Measurements from ENCODE around the gene PRTFDC1. TPM values are rescaled to one million over a fixed set of nuclear protein-coding genes. Genes with fewer than 3 reads are reported as not detected.
A peak's percentile ranks its signal among the peaks of the same experiment; 100 is the strongest.
"Not testable (repeated sequence)": the region's sequence is repeated elsewhere in the genome, so short reads cannot be mapped to it uniquely, and the experiment has no call there.

The PRTFDC1 gene
- total RNA-seq, 1 donor from 2014 or later: 6.5 TPM

DNA sequence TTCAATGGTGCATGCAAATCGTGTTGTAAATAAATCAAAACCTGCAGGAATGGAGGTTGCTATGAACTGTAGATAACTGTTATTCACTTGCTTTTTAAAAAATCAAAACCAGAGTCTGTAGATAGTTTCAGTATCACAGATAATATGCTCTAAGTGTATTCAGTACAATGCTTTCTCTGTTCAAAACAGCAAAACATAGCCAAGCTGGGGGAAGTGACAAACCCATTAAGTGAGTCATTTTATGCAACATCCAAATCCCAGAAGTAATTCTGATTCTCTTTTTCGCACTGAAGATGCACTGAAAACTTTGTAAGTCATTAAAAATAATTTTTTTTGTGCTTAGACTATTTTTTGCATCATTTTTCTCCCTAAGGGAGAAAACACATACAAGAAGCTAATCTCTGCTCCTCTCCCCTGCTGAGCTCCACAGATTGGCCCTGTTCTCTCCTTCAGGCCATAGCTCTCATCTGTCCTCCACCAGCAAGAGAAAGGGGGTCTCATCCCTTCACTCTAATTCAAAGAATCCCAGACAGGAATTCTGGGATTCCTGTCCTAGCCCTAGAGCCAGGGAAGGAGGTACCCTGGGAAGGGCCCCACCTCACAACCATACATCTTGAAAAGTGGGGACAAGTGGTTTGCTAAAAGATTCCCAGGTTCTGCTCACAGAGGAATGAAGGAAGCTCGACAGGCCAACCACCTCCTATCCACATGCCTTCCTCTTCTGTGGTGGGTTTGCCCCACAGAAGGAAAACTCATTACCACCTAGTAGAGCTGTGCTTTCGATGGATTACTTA lies 4.9 kb downstream of the PRTFDC1 start:
- intact Hi-C loops (cut with DNase I): no loop called here
- ATAC-seq (ENCODE audit: poor library complexity) (peak; percentile 65), DNase-seq (no peak)

DNA sequence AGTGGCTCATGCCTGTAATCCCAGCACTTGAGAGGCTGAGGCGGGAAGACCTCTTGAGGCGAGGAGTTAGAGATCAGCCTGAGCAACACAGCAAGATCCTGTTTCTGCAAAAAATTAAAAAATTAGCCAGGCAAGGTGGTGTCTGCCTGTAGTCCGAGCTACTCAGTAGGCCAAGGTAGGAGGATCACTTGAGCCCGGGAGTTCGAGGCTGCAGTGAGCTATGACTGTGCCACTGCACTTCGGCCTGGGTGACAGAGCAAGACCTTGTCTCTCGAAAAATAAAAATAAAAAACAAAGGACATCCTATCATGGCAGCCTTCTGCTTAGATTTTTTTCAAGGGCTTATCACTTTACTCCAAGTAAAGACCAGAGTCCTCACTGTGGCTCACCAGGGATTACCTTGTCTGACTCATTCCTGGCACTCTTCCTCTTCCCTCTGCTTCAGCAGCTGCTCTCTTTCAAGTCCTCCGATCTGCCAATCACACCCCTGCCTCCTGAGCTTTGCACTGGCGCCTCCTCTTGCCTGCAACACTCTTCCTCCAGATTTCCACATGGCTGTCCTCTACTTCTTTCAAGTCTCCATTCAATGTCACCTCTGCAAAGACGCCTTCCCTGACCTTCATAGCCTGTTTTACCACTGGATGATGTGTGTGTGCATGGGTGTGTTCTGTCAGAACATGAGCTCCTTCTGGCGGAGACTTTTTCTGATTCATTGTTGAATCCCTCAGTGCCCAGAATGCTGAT lies 7.7 kb downstream of the PRTFDC1 start:
- ATAC-seq (ENCODE audit: poor library complexity): peak; percentile 64
- intact Hi-C loops (cut with DNase I): no loop called here
- DNase-seq: no peak

DNA sequence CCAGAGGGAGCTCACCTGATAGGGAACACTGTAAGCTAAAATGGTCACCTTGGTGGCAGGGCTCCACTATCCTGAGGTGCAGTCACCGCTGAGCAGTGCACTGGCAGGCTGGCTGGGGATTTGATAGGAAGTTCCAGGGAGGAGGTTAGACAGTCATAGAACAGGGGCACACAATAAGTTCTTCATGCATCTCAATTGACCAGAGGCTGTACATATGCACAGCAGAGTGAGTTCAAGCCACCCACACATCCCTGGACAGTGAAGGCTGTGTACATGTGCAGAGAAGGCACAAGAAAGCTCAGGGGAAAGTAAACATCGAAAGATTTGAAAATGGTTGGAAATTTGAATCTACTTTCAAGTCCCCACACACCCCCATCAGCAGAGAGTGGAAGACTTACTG lies 13.9 kb downstream of the PRTFDC1 start:
- DNase-seq (no peak), ATAC-seq (ENCODE audit: poor library complexity) (no peak)
- intact Hi-C loops (cut with DNase I): no loop called here

DNA sequence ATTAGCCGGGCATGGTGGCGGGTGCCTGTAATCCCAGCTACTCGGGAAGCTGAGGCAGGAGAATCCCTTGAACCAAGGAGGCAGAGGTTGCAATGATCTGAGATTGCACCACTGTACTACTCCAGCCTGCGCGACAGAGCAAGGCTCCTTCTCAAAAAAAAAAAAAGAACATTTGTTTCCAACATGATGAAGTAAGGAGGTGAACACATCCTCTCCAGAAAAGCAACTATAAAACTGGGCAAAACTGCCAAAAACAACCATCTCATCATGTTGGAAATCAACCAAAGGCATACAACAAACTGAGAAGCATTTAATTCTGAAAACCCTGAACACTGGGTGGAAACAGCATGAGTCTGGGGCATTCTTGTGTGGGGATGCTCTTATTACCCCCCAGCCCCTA lies 14.3 kb downstream of the PRTFDC1 start:
- no peak for DNase-seq
- ATAC-seq (ENCODE audit: poor library complexity): no peak
- intact Hi-C loops (cut with DNase I): no loop called here

DNA sequence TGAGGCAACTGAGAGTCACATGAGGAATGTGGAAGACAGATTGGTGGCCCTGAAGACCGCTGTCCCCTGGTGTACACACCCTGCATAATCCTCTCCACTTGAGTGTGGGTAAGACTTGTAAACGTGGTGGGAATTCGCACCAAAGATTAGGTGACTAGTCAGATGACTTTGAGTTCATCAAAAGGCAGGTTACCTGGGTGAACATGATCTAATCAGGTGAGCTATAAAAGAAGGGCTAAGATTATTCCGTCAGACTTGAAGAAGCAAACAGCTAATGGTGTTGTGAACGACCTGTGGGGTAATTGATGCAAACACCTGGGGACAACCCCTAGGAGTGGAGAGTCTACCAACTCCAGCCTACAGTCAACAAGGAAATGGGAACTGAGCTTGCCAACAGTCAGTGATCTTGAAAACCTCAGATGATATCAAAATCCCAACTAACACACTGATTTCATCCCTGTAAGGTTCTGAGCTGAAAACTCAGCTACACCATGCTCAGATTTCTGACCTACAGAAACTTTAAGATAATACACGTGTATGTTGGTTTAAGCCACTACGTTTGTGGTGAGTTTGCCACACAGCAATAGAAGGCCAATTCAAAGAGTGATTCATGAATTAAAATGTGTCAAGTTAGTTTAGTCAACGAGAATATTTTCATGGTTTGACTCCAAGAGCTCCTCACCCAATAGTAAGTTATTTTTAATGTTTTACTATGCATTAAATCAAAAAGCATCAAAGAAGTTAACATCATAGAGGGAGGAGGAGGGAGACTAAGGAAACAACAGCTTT lies 16.7 kb downstream of the PRTFDC1 start:
- DNase-seq (no peak), ATAC-seq (ENCODE audit: poor library complexity) (no peak)
- intact Hi-C loops (cut with DNase I): no loop called here

DNA sequence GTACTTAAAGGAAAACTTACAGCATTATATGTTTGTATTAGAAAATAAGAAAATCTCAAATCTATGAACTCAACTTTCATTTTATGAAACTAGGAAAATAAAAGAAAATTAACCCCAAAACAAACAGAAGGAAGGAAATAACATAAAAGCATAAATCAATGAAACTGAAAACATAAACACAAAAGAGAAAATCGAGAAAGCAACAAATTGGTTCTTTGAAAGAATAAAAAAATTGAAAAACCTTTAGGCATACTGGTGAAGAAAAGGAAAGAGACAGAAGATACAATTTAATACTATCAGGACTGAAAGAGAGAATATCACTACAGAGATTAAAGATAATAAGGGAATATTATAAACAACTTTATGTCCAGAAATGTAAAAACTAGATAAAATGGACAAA lies 21.2 kb downstream of the PRTFDC1 start:
- DNase-seq (no peak), ATAC-seq (ENCODE audit: poor library complexity) (no peak)
- intact Hi-C loops (cut with DNase I): no loop called here

DNA sequence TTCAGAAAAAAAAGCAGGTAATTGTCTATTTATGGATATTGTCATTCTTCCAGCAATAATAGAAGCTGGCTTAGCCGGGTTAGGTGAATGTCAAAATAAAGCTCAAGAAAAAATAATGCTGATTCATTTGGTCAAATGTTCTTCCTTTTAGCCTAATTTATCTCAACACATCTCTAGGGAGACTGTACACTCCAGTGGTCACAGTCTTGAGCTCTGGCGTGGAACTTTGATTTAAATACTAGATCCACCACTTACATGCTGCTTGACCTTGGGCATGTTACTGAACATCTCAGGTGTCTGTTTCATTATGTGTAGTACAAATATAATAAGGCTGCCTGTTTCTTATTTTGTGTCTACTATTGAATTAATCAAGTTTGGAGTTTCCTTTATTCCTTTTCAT lies 22.0 kb downstream of the PRTFDC1 start:
- DNase-seq: no peak
- no peak for ATAC-seq (ENCODE audit: poor library complexity)
- intact Hi-C loops (cut with DNase I): no loop called here

DNA sequence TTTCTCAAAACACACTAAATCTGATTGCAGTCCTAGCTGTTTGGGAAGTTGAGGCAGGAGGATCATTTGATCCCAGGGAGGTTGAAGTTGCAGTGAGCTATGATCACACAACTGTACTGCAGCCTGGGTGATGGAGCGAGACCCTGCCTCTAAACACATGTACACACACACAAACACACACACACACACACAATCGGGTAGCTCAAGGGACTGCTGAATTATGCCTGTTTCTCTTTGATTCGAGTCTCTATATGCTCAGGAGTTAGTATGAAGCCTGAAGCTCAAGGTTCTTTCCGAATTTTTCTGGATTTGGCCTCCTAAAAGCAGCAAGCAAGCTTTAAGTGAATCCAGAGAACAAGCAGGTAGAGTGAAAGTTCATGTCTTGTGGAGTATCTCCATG lies 22.5 kb downstream of the PRTFDC1 start:
- intact Hi-C loops (cut with DNase I): no loop called here
- ATAC-seq (ENCODE audit: poor library complexity) (no peak), DNase-seq (no peak)

DNA sequence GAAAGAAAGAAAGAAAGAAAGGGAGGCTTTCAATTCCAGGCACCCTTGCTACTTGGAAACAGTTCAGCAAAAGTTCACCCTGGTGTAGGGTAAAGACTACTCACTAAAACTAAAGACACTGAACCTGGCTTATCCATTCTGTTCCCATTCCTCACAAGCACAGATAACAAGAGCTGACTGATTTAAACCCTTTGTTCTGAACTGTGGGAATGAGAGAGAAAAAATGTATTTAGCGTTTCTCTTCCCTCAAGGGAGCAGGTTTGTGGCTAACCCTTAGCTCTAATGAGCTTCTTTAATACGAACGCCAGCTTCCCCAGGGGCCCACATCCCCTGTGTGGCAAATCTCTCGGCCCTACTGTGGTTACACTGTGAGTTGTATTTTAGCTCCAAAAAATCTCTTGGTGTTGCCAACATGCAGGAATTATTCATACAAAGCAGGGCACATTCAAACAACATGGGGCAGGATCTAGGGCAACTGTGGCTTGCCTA lies 23.3 kb downstream of the PRTFDC1 start:
- DNase-seq (no peak), ATAC-seq (ENCODE audit: poor library complexity) (no peak)
- intact Hi-C loops (cut with DNase I): no loop called here

DNA sequence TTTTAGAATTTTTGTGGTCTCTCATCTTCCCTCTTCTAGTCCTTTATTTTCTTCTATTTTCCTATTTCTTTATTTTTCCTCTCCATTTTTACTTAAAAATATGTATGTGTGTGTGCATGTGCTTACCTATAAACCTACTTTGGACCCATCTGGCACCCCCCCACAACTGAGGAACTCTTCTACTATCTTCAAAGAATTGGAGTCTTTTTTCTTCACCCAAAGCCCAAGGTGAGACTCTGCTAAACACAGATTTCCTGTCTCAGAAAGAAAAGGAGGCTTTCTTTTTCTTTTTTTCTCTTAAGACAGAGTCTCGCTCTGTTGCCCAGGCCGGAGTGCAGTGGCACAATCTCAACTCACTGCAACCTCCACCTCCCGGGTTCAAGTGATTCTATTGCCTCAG lies 24.2 kb downstream of the PRTFDC1 start:
- no peak for DNase-seq
- no peak for ATAC-seq (ENCODE audit: poor library complexity)
- intact Hi-C loops (cut with DNase I): no loop called here

DNA sequence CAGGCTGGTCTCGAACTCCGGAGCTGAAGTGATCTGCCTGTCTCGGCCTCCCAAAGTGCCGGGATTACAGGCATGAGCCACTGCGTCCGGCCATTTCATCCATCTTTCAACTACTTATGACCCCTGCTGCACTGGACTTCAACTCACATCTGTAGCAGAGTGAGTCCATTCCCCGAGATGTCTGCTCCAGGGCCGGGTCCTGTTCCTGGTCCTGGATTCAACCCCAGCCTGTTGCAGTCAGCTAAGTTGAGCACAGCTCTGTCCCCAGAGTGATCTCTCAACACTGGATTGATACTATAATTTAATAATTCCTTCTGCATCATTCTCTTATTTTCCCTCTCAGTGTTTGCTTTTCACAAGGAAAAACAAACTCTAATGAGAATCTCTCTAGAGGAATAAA lies 25.8 kb downstream of the PRTFDC1 start:
- DNase-seq (peak; percentile 55), ATAC-seq (ENCODE audit: poor library complexity) (peak; percentile 66)
- intact Hi-C loops (cut with DNase I): no loop called here

DNA sequence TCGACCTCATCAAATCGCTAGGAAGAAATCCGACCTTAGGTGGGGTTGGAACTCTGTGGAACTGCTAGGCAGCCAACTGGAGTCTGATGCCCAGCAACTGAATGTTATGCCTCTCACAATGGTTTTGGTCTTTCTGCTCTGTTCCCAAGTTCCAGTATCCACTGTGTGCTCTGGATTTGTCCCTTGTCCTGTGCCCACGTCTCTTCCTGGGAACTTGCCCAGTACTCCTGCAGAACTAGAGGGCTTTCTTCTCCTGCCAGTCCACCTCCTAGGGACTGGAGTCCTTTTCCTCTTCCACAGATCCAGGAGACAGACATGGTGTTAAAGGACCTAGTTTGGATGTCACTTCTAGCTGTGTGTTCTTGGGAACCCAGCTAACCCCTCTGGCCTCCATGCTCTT lies 26.6 kb downstream of the PRTFDC1 start:
- DNase-seq (no peak), ATAC-seq (ENCODE audit: poor library complexity) (no peak)
- intact Hi-C loops (cut with DNase I): no loop called here

DNA sequence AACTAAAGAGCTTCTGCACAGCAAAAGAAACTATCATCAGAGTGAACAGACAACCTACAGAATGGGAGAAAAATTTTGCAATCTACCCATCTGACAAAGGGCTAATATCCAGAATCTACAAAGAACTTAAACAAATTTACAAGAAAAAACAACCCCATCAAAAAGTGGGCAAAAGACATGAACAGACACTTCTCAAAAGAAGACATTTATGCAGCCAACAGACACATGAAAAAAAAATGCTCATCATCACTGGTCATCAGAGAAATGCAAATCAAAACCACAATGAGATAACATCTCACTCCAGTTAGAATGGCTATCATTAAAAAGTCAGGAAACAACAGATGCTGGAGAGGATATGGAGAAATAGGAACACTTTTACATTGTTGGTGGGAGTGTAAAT lies 27.9 kb downstream of the PRTFDC1 start:
- ATAC-seq (ENCODE audit: poor library complexity); intact Hi-C loops (cut with DNase I); DNase-seq: not testable (repeated sequence)

DNA sequence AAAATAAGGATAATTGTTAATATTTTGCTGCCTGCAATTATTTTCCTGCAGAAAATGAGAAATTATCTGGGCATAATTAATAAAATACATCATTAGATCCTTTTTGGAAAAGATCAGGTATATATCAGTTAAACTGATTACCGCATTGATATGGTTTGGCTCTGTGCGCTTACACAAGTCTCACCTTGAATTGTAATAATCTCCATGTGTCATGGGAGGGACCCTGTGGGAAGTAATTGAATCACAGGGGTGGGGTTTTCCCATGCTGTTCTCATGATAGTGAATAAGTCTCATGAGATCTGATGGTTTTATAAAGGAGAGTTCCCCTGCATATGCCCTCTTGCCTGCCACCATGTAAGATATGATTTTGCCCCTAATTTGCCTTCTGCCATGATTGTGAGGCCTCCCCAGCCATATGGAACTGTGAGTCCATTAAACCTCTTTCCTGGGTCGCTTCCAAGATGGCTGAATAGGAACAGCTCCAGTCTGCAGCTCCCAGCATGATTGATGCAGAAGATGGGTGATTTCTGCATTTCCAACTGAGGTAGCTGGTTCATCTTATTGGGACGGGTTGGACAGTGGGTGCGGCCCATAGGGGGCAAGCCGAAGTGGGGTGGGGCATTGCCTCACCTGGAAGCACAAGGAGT lies 30.1 kb downstream of the PRTFDC1 start:
- intact Hi-C loops (cut with DNase I); DNase-seq; ATAC-seq (ENCODE audit: poor library complexity): not testable (repeated sequence)

DNA sequence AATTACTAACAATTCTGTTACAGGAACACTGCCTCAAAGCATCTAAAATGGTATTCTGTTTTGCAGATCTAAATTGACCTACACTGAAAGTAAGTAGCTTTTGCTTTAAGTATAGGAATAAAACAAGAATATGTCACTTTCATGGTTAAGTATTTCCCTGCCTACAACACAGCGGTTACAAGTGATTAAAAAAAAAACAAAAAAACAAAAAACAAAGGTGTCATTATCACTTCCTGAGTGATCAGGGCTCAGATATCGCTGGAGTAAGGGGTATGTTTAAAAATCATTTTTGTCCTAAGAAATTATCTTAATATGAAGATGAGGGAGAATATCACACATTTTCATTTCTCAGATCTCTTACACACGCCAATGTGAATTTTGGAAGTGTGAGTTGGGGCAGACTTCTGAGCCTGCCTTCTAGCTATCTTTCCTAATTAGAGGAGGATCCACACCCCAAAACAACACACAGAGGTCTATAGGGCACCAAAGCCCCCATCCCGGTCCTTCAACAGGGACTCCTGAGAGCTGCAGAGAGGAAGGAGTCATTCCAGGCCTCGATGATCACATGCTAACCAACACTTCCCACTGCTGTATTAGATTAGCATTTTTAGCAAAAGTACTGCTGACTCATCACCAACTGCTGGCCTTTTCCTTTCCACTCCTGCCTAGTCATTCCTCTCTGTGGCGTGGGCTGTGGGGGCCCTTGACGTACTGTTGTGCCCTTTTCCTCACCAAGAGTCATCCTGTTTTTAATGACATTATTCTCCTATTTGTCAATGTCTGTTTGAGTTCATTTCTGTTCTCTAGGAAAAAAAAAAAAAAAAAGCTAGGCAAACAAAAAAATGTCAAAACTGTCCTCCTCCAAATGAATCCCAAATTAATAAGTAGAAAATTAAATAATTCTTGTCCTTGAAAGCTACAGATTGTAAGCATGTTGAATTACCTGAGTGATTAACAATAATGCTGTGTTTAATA lies 31.2 kb downstream of the PRTFDC1 start:
- DNase-seq (peak; percentile 59), ATAC-seq (ENCODE audit: poor library complexity) (peak; percentile 79)
- intact Hi-C loops (cut with DNase I): no loop called here

DNA sequence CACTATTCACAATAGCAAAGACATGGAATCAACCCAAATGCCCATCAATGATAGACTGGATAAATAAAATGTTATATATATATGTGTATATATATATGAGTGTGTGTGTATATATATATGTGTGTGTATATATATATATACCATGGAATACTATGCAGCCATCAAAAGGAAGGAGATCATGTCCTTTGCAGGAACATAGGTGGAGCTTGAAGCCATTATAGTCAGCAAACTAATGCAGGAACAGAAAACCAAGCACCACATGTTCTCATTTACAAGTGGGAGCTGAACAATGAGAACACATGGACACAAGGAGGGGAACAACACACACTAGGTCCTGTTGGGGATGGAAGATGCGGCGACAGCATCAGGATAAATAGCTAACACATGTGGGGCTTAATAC lies 32.2 kb downstream of the PRTFDC1 start:
- intact Hi-C loops (cut with DNase I); ATAC-seq (ENCODE audit: poor library complexity); DNase-seq: not testable (repeated sequence)

DNA sequence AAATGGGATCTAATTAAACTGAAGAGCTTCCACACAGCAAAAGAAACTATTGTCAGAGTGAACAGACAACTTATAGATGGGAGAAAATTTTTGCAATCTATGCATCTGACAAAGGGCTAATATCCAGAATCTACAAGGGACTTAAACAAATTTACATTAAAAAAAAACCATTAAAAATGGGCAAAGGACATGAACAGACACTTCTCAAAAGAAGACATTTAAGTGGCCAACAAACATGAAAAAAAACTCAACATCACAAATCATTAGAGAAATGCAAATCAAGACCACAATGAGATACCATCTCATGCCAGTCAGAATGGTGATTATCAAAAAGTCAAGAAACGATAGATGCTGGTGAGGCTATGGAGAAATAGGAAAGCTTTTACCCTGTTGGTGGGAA lies 32.8 kb downstream of the PRTFDC1 start:
- intact Hi-C loops (cut with DNase I); DNase-seq; ATAC-seq (ENCODE audit: poor library complexity): not testable (repeated sequence)

DNA sequence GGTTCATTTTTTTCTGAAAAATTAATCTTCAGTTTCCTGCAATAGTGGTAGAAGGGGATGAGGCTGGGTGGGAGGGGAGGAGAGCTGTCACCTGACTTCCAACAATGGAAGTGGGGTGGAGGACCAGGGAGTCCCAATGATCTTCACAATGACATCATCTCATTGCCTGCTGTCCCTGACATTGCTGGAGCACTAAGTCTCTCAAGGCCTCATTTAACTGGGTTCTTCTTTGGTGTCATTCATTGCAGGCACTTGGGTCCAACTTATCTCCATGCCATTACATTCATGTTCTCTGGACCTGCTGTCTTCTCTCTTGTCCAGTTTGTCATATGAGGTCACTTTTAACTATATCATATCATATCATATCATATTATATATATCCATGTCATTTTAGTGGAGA lies 34.4 kb downstream of the PRTFDC1 start:
- ATAC-seq (ENCODE audit: poor library complexity): no peak
- DNase-seq: no peak
- intact Hi-C loops (cut with DNase I): no loop called here

All from Right ventricle myocardium superior (tissue), 1 donor.